CMK (cell line): Measurements from ENCODE around the gene TRABD2B.

ENCODE experiments used
- DNase-seq: peaks from one replicate; pipeline ENCODE4 v3.0.0-alpha.2; 2010; ENCODE audit warnings: low read depth

The TRABD2B gene

GRCh38 chr1:47849591-47850261 lies 147.5 kb downstream of the TRABD2B start:
- DNase-seq = no peak

GRCh38 chr1:47849005-47849521 lies 148.1 kb downstream of the TRABD2B start:
- no peak for DNase-seq

- no peak for DNase-seq
Measured at GRCh38 chr1:47847763-47848162, 149.4 kb downstream of the TRABD2B start.

- DNase-seq = no peak
Measured at GRCh38 chr1:47844558-47844955, 152.6 kb downstream of the TRABD2B start.

GRCh38 chr1:47843781-47844557 lies 153.2 kb downstream of the TRABD2B start:
- DNase-seq = no peak

- DNase-seq = no peak
Measured at GRCh38 chr1:47843059-47843458, 154.1 kb downstream of the TRABD2B start.

- no peak for DNase-seq
Measured at GRCh38 chr1:47842228-47842919, 154.8 kb downstream of the TRABD2B start.

- DNase-seq = no peak
Measured at GRCh38 chr1:47841356-47841755, 155.8 kb downstream of the TRABD2B start.

- DNase-seq = no peak
Measured at GRCh38 chr1:47840393-47841190, 156.6 kb downstream of the TRABD2B start.

GRCh38 chr1:47839433-47839760 lies 157.8 kb downstream of the TRABD2B start:
- DNase-seq = no peak

GRCh38 chr1:47838562-47839432 lies 158.4 kb downstream of the TRABD2B start:
- no peak for DNase-seq

- no peak for DNase-seq
Measured at GRCh38 chr1:47837866-47838561, 159.2 kb downstream of the TRABD2B start.

- DNase-seq = no peak
Measured at GRCh38 chr1:47837056-47837830, 159.9 kb downstream of the TRABD2B start.

GRCh38 chr1:47835409-47835808 lies 161.8 kb downstream of the TRABD2B start:
- no peak for DNase-seq

GRCh38 chr1:47834326-47834725 lies 162.9 kb downstream of the TRABD2B start:
- no peak for DNase-seq

- no peak for DNase-seq
Measured at GRCh38 chr1:47830641-47831333, 166.4 kb downstream of the TRABD2B start.

- no peak for DNase-seq
Measured at GRCh38 chr1:47830021-47830420, 167.2 kb downstream of the TRABD2B start.

- DNase-seq = no peak
Measured at GRCh38 chr1:47828978-47829377, 168.2 kb downstream of the TRABD2B start.

GRCh38 chr1:47827109-47827508 lies 170.1 kb downstream of the TRABD2B start:
- no peak for DNase-seq
